ENCODE data around the gene SERTM1.

Gene SERTM1

DNA sequence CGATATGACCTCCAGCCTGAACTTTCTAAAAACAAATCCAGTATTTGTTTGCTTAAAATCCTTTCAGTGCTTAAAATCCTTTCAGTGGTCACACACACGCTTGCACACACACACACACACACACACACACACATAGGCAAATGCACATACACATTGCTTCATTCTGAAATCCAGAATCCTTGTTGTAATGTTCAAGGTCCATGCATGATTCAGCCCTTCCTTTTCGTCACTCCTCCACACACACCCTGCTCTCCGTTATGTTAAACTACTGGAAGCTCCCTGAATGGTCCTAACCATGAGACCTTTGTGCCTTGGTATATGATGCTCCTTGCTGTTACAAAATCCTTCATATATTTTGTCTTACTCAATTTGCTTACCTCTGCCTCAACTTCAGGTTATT, 44.9 kb downstream of the SERTM1 start:
- TF ChIP-seq GATA2 (IDR thresholded peaks at IDR 0.05; ENCODE audit: low read depth, low read length) (no peak), GATA3 (IDR thresholded peaks at IDR 0.05; ENCODE audit: low read depth, low read length) (no peak)

DNA sequence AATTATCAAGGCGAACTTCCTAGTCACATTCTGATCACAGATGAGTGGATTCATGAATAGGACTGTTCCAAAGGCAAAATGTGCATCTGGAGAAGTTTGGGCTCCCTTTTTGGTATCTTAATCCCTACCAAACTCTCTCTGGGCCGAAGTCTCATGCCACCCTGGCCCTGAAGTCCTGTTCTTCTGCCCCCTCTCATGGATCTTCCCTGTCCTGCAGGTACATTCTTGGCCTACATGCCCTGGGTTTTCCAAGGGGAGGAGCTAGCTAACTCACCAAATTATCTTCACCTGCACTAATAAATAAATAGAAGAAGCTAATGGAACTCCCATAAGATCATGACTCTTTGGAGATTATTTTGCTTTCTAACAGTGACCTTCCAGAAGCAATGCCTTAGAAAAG, 50.3 kb downstream of the SERTM1 start:
- TF ChIP-seq GATA2 (IDR thresholded peaks at IDR 0.05; ENCODE audit: low read depth, low read length) (no peak), GATA3 (IDR thresholded peaks at IDR 0.05; ENCODE audit: low read depth, low read length) (no peak)

- TF ChIP-seq GATA3 (IDR thresholded peaks at IDR 0.05; ENCODE audit: low read depth, low read length) = no peak
- no peak for TF ChIP-seq GATA2 (IDR thresholded peaks at IDR 0.05; ENCODE audit: low read depth, low read length)
Observed at GRCh38 chr13:36725936-36726335, 52.1 kb downstream of the SERTM1 start.

- no peak for TF ChIP-seq GATA2 (IDR thresholded peaks at IDR 0.05; ENCODE audit: low read depth, low read length)
- TF ChIP-seq GATA3 (IDR thresholded peaks at IDR 0.05; ENCODE audit: low read depth, low read length) = no peak
Observed at GRCh38 chr13:36728006-36728405, 54.2 kb downstream of the SERTM1 start.

DNA sequence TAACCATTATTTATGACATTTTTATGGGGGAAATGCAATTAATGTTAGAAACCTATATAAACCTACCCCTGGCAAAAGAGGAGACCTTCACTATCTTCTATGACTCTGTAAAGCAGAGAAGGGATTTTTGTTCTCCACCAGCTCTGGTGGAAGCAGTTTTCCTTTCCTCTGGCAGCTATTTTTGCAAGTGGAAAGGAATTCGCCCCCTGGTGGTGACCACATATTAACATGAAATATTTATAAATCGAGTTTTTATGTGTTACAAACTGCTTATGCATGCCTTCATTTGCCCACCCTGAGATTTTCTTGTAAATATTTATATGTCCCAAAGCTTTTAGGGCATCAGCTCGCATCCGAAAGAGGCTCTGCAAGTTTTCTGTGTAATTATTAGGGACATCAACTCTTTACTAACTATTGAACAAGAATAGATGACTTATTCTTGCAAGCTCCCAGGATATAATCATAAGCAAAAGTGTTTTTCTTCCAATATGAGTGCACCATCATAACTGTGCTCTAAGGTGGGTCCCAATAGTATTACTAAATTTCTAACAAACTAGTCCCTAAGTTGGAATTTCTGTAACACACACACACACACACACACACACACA, 62.4 kb downstream of the SERTM1 start:
- TF ChIP-seq GATA2 (IDR thresholded peaks at IDR 0.05; ENCODE audit: low read depth, low read length) (no peak), GATA3 (IDR thresholded peaks at IDR 0.05; ENCODE audit: low read depth, low read length) (no peak)

DNA sequence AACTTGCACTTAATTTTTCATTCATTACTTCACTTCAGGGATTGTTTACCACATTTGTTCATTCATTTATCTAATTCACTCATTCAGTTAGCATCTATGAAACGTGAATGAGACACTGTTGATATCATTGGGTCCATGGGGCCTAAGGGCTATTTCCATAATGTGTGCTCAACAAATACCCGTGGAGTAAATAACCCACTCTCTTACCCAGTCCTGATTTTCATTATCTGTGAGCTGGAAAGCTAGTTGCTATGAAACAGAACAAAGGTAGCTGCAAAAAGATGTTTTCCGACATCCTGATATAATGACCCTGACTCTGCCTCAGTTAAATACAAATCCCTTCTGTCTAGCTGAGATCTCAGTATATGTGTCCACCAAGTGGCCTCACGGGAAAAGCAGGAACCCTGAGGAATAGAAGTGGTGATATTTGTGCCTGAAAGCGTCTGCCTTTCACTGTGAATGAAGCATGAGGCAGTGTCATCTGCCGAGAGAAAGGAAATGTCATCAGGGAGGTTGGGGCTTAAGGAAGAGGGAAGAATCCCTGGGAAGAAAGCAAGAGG, 63.8 kb downstream of the SERTM1 start:
- TF ChIP-seq GATA3 (IDR thresholded peaks at IDR 0.05; ENCODE audit: low read depth, low read length) (no peak), GATA2 (IDR thresholded peaks at IDR 0.05; ENCODE audit: low read depth, low read length) (no peak)

GRCh38 chr13:36745436-36745835, 71.6 kb downstream of the SERTM1 start:
- TF ChIP-seq GATA2 (IDR thresholded peaks at IDR 0.05; ENCODE audit: low read depth, low read length) (no peak), GATA3 (IDR thresholded peaks at IDR 0.05; ENCODE audit: low read depth, low read length) (no peak)

DNA sequence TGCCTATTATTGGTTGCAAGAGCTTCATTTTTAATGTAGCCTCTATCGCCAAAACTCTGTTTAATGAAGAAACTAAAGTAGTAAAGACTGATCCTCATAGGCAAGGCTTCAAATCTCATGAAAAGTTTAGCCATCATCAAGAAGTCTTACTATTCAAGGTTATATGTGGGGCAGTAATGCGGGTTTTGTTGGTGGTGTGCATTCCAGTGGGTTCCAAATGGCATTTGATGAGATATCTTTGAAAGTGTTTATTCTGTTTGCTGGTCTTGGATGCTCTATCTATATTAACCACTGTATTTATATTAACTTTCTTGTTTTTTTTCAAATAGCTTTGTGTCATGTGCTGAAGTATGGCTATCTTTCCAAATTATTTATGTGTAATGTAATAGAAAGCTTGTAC, 72.2 kb downstream of the SERTM1 start:
- TF ChIP-seq GATA3 (IDR thresholded peaks at IDR 0.05; ENCODE audit: low read depth, low read length) (no peak), GATA2 (IDR thresholded peaks at IDR 0.05; ENCODE audit: low read depth, low read length) (no peak)
